MCF 10A (cell line): Measurements from ENCODE around the gene SLC6A4. TPM values are rescaled to one million over a fixed set of nuclear protein-coding genes. Genes with fewer than 3 reads are reported as not detected.

ENCODE experiments used
- BruUV-seq: library from RNA; stranded (reverse); fragments of 400-500 nt; replicated peaks from 2 replicates; lab custom pipeline; 2021; lab: Mats Ljungman, UMichigan
- CTCF ChIA-PET: fragments of 300-600 bp; sonication (Branson Sonifier 250); formaldehyde crosslinking; extraction: SDS; loops from one replicate; lab custom pipeline; 2021; ENCODE audit warnings: antibody characterized with exemption, inconsistent platforms; lab: Yijun Ruan, JAX
- POLR2A ChIA-PET: fragments of 300-600, 350-650 bp; sonication (Branson Sonifier 250); formaldehyde crosslinking; extraction: SDS; loops from one replicate; lab custom pipeline; 2020; ENCODE audit warnings: antibody characterized with exemption, inconsistent platforms; lab: Yijun Ruan, JAX
- DNase-seq: peaks from one replicate; pipeline ENCODE4 v3.0.0-alpha.2; 2018; ENCODE audit not compliant: unreplicated experiment
- H3K27ac Mint-ChIP-seq: one replicate; pipeline ENCODE4 v1.8.0; 2022; ENCODE audit warnings: mild to moderate bottlenecking, low read depth, mixed read lengths; ENCODE audit not compliant: unreplicated experiment
- H3K27me3 Mint-ChIP-seq: one replicate; pipeline ENCODE4 v1.8.0; 2022; ENCODE audit warnings: mixed read lengths; ENCODE audit not compliant: insufficient read depth, unreplicated experiment
- H3K36me3 Mint-ChIP-seq: one replicate; pipeline ENCODE4 v1.8.0; 2022; ENCODE audit warnings: mild to moderate bottlenecking, moderate library complexity, mixed read lengths; ENCODE audit not compliant: insufficient read depth, unreplicated experiment
- H3K4me1 Mint-ChIP-seq: one replicate; pipeline ENCODE4 v1.8.0; 2022; ENCODE audit warnings: mixed read lengths; ENCODE audit not compliant: insufficient read depth, unreplicated experiment
- H3K4me3 Mint-ChIP-seq: one replicate; pipeline ENCODE4 v1.8.0; 2022; ENCODE audit warnings: mild to moderate bottlenecking, moderate library complexity, mixed read lengths; ENCODE audit not compliant: unreplicated experiment
- H3K9me3 Mint-ChIP-seq: one replicate; pipeline ENCODE4 v1.8.0; 2022; ENCODE audit warnings: mixed read lengths; ENCODE audit not compliant: unreplicated experiment
- intact Hi-C: fragments of 100-400 bp; cut with micrococcal nuclease; formaldehyde crosslinking; loops from 2 replicates; pipeline ENCODE4 v1.14.1; 2022
- total RNA-seq: library from RNA; stranded (reverse); gene quantifications from 2 replicates; pipeline ENCODE4 v1.2.3, GENCODE V29; 2022
- TF ChIP-seq, protein P1 (sequence below): fragments of 200-600 bp; IDR thresholded peaks from one replicate; pipeline ENCODE4 v1.8.0; 2022; ENCODE audit warnings: antibody characterized with exemption, mild to moderate bottlenecking; ENCODE audit not compliant: unreplicated experiment

SLC6A4 gene
- total RNA-seq, 1 experiment from 2014 or later: not detected

DNA sequence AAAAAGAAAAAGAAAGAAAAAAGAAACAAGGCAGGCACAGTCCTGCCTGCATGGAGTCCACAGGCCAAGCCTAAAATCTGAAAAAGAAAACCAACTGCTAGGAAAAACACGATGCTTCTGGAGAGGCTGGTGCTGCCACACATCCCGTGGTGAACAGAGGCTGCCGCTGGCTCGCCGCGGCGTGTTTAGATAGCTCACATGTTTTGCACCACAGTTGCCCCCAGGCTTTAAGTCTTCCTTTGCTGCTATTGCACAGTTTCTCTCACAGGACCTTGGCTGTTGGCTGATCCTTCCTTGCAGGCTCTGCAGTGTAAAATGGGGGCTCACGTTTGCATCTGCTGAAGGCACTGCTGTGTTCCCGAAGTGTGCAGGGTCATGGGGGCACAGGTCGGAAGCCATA, 8.6 kb downstream of the SLC6A4 start:
- Mint-ChIP-seq H3K9me3 (no peaks in the 10 kb centered on the region), H3K36me3 (no peaks in the 10 kb centered on the region), H3K27ac (no peak overlapping the region), H3K27me3 (peaks cover 3% of the 10 kb centered on the region), H3K4me1 (no peaks in the 10 kb centered on the region), H3K4me3 (no peak overlapping the region)
- POLR2A ChIA-PET: interaction anchor here (0.8 to 1.2 kb wide), 2 partner anchors 10 to 16 kb away, joined by 3 read pairs; no protein-coding TSS in a partner anchor
- no peak for DNase-seq
- CTCF ChIA-PET: no interaction called here
- intact Hi-C loops: no loop called here
- no TSS peak for BruUV-seq
- TF ChIP-seq, protein P1, sequence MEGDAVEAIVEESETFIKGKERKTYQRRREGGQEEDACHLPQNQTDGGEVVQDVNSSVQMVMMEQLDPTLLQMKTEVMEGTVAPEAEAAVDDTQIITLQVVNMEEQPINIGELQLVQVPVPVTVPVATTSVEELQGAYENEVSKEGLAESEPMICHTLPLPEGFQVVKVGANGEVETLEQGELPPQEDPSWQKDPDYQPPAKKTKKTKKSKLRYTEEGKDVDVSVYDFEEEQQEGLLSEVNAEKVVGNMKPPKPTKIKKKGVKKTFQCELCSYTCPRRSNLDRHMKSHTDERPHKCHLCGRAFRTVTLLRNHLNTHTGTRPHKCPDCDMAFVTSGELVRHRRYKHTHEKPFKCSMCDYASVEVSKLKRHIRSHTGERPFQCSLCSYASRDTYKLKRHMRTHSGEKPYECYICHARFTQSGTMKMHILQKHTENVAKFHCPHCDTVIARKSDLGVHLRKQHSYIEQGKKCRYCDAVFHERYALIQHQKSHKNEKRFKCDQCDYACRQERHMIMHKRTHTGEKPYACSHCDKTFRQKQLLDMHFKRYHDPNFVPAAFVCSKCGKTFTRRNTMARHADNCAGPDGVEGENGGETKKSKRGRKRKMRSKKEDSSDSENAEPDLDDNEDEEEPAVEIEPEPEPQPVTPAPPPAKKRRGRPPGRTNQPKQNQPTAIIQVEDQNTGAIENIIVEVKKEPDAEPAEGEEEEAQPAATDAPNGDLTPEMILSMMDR: no peak

DNA sequence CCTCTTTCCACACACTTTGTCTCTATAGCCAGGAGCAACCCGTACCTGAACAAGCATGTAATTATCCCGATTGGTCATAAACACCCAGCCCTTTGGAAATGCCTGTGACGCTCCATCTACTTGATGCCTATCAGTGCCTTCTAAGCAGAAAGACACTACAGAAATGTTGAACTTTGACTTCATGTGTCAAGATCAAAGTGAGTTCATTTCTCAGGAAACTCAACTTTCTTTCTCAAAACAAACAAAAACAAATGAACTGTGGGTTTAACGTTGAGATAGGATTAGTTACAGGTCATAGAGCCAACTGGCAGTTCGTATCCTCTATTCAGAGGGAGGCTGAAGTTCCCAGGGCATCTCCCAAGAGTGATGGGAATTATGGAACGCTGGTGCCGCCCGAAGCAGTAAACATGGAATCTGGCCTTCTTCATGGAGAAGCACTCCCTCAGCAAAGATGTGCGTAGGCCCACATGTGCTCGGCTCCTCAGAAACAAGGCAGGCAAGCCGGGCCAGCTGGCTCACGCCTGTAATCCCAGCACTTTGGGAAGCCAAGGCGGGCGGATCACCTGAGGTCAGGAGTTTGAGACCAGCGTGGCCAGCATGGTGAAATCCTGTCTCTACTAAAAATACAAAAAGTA, 9.5 kb downstream of the SLC6A4 start:
- intact Hi-C loops: no loop called here
- DNase-seq: no peak
- H3K27ac Mint-ChIP-seq: no peak overlapping the region
- CTCF ChIA-PET: interaction anchor here (0.7 kb wide), 1 partner anchor 90 kb away, joined by 3 read pairs; no protein-coding TSS in a partner anchor
- no peak overlapping the region for H3K4me3 Mint-ChIP-seq
- H3K4me1 Mint-ChIP-seq: no peaks in the 10 kb centered on the region
- H3K9me3 Mint-ChIP-seq: no peaks in the 10 kb centered on the region
- POLR2A ChIA-PET: interaction anchor here (0.8 to 1.2 kb wide), 3 partner anchors 11 to 30 kb away, joined by 3 to 4 read pairs (median 3); no protein-coding TSS in a partner anchor
- TF ChIP-seq, protein P1: no peak
- H3K36me3 Mint-ChIP-seq: no peaks in the 10 kb centered on the region
- BruUV-seq: no TSS peak
- H3K27me3 Mint-ChIP-seq: no peaks in the 10 kb centered on the region

DNA sequence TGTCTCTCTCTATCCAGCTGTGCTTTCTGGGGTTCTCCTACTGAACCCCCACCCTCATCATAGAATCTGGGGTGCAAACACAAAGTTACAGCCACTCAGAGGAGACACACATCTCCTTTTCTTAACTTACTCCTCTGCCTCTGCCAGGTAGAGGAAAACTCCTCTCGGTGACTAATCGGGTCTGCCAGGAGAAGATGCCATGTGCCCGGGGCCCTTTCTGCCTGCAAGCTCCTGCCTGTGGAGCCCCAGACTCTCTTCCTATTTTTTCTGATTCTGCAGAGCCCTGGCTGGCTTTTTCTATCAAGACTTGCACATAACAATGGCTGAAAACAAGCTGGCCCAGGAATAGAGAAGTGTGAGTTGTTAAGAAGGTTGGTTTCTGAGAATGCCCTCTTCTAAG, 10.4 kb downstream of the SLC6A4 start:
- TF ChIP-seq, protein P1: no peak
- CTCF ChIA-PET: interaction anchor here (0.7 to 0.9 kb wide), 3 partner anchors 11 to 91 kb away, joined by 3 to 4 read pairs (median 3); no protein-coding TSS in a partner anchor
- intact Hi-C loops: no loop called here
- peak; percentile 40 for DNase-seq
- H3K4me1 Mint-ChIP-seq: no peaks in the 10 kb centered on the region
- no peaks in the 10 kb centered on the region for H3K36me3 Mint-ChIP-seq
- no peaks in the 10 kb centered on the region for H3K9me3 Mint-ChIP-seq
- H3K4me3 Mint-ChIP-seq: no peak overlapping the region
- H3K27ac Mint-ChIP-seq: no peak overlapping the region
- POLR2A ChIA-PET: interaction anchor here (1.2 kb wide), 1 partner anchor 29 kb away, joined by 4 read pairs; no protein-coding TSS in a partner anchor
- BruUV-seq: no TSS peak
- H3K27me3 Mint-ChIP-seq: no peaks in the 10 kb centered on the region

DNA sequence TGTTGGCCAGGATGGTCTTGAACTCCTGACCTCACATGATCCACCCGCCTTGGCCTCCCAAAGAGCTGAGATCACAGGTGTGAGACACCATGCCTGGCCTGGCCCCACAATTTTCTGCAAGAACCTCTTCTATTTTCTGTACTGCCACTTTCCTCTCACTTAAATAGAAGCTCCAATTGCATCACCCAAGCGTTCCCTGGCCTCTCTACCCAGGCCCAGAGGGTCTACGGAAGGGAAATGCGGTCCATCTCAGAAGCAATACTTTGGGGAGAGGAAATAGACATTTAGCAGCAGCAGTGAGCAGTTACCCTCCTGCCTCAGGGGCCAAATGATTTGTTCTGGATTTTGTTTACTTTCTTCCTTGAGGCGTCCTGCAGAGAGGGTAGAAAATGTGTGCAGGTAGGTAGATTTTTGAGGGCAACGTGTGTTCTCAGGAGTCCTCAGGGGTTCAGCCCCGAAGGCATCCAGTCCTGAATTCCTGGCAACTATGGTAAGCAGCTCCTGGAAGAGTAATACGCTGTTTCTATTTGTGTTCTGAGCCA, 11.0 kb downstream of the SLC6A4 start:
- no peak overlapping the region for H3K27ac Mint-ChIP-seq
- DNase-seq: no peak

More for the DNA sequence above, 11.0 kb downstream of the SLC6A4 start:
- TF ChIP-seq, protein P1: no peak
- Mint-ChIP-seq H3K4me3 (no peak overlapping the region), H3K36me3 (no peaks in the 10 kb centered on the region), H3K9me3 (no peaks in the 10 kb centered on the region), H3K4me1 (no peaks in the 10 kb centered on the region), H3K27me3 (no peaks in the 10 kb centered on the region)
- intact Hi-C loops: no loop called here
- ChIA-PET POLR2A (interaction anchor here (1.2 kb wide), 1 partner anchor 29 kb away, joined by 4 read pairs; no protein-coding TSS in a partner anchor), CTCF (interaction anchor here (0.8 to 0.9 kb wide), 2 partner anchors 12 to 21 kb away, joined by 3 to 4 read pairs; no protein-coding TSS in a partner anchor)
- no TSS peak for BruUV-seq
